Measurements from ENCODE around the gene SMAD9. TPM values are rescaled to one million over a fixed set of nuclear protein-coding genes. Genes with fewer than 3 reads are reported as not detected.

SMAD9 gene
- total and polyA plus RNA-seq, 2 of the 13 experiments (the other 11 are each of a cell fraction or from before 2014, with no cell fraction given), result 4.2 to 7.7 TPM

DNA sequence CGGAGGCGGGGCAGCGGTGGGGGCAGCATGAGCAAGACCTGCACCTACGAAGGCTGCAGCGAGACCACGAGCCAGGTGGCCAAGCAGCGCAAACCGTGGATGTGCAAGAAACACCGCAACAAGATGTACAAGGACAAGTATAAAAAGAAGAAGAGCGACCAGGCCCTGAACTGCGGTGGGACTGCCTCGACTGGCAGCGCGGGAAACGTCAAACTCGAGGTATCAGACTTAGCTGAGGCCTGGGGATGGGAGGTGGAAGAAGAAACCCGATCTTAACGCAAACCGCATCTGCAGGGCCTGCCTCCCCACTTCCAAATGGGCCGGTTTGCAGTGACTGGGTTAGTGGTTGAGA, 100.3 kb downstream of the SMAD9 start (continued):
- TF ChIP-seq, protein P1, sequence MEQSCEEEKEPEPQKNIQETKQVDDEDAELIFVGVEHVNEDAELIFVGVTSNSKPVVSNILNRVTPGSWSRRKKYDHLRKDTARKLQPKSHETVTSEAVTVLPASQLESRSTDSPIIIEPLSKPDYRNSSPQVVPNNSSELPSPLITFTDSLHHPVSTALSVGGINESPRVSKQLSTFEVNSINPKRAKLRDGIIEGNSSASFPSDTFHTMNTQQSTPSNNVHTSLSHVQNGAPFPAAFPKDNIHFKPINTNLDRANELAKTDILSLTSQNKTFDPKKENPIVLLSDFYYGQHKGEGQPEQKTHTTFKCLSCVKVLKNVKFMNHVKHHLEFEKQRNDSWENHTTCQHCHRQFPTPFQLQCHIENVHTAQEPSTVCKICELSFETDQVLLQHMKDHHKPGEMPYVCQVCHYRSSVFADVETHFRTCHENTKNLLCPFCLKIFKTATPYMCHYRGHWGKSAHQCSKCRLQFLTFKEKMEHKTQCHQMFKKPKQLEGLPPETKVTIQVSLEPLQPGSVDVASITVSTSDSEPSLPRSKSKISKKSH (CRISPR knock-in tag; IDR thresholded peaks at IDR 0.05; ENCODE audit: borderline replicate concordance), result no peak
- TF ChIP-seq ZSCAN29 (CRISPR knock-in tag; conservative IDR thresholded peaks at IDR 0.05) (no peak), AGO2 (optimal IDR thresholded peaks at IDR 0.05; ENCODE audit: low read depth, low read length) (no peak), YY1 (IDR thresholded peaks at IDR 0.05; ENCODE audit: insufficient read depth, insufficient replicate concordance, low read depth, low read length) (no peak), MAZ (IDR thresholded peaks at IDR 0.05; ENCODE audit: borderline replicate concordance, low read depth, low read length) (no peak), MAZ (CRISPR knock-in tag; IDR thresholded peaks at IDR 0.05; ENCODE audit: low read depth) (no peak), ZFY (CRISPR knock-in tag; IDR thresholded peaks at IDR 0.05) (no peak), ZNF670 (CRISPR knock-in tag; IDR thresholded peaks at IDR 0.05; ENCODE audit: borderline replicate concordance) (no peak), NFIC (IDR thresholded peaks at IDR 0.05; ENCODE audit: low read length) (no peak), SMYD3 (CRISPR knock-in tag; IDR thresholded peaks at IDR 0.05) (no peak), TGIF2 (CRISPR knock-in tag; IDR thresholded peaks at IDR 0.05) (peak; percentile 43; the same call in 1 of the 2 replicates), KDM5A (IDR thresholded peaks at IDR 0.05; ENCODE audit: borderline replicate concordance, low read length) (0 out of 2 replicates have a peak, but pooled peaks have one; percentile 10)
- TF ChIP-seq, protein P2, sequence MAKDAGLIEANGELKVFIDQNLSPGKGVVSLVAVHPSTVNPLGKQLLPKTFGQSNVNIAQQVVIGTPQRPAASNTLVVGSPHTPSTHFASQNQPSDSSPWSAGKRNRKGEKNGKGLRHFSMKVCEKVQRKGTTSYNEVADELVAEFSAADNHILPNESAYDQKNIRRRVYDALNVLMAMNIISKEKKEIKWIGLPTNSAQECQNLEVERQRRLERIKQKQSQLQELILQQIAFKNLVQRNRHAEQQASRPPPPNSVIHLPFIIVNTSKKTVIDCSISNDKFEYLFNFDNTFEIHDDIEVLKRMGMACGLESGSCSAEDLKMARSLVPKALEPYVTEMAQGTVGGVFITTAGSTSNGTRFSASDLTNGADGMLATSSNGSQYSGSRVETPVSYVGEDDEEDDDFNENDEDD (CRISPR knock-in tag; IDR thresholded peaks at IDR 0.05; ENCODE audit: borderline replicate concordance), result 0 out of 2 replicates have a peak, but pooled peaks have one; percentile 44
- TF ChIP-seq, protein P3, sequence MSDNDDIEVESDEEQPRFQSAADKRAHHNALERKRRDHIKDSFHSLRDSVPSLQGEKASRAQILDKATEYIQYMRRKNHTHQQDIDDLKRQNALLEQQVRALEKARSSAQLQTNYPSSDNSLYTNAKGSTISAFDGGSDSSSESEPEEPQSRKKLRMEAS (IDR thresholded peaks at IDR 0.05), result peak; percentile 52; the same call in 1 of the 2 replicates
- TF ChIP-seq, protein P4, sequence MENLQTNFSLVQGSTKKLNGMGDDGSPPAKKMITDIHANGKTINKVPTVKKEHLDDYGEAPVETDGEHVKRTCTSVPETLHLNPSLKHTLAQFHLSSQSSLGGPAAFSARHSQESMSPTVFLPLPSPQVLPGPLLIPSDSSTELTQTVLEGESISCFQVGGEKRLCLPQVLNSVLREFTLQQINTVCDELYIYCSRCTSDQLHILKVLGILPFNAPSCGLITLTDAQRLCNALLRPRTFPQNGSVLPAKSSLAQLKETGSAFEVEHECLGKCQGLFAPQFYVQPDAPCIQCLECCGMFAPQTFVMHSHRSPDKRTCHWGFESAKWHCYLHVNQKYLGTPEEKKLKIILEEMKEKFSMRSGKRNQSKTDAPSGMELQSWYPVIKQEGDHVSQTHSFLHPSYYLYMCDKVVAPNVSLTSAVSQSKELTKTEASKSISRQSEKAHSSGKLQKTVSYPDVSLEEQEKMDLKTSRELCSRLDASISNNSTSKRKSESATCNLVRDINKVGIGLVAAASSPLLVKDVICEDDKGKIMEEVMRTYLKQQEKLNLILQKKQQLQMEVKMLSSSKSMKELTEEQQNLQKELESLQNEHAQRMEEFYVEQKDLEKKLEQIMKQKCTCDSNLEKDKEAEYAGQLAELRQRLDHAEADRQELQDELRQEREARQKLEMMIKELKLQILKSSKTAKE (CRISPR knock-in tag; IDR thresholded peaks at IDR 0.05; ENCODE audit: borderline replicate concordance), result 0 out of 2 replicates have a peak, but pooled peaks have one; percentile 22
- TF ChIP-seq, protein P5, sequence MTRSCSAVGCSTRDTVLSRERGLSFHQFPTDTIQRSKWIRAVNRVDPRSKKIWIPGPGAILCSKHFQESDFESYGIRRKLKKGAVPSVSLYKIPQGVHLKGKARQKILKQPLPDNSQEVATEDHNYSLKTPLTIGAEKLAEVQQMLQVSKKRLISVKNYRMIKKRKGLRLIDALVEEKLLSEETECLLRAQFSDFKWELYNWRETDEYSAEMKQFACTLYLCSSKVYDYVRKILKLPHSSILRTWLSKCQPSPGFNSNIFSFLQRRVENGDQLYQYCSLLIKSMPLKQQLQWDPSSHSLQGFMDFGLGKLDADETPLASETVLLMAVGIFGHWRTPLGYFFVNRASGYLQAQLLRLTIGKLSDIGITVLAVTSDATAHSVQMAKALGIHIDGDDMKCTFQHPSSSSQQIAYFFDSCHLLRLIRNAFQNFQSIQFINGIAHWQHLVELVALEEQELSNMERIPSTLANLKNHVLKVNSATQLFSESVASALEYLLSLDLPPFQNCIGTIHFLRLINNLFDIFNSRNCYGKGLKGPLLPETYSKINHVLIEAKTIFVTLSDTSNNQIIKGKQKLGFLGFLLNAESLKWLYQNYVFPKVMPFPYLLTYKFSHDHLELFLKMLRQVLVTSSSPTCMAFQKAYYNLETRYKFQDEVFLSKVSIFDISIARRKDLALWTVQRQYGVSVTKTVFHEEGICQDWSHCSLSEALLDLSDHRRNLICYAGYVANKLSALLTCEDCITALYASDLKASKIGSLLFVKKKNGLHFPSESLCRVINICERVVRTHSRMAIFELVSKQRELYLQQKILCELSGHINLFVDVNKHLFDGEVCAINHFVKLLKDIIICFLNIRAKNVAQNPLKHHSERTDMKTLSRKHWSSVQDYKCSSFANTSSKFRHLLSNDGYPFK (CRISPR knock-in tag; IDR thresholded peaks at IDR 0.05; ENCODE audit: borderline replicate concordance), result no peak
- TF ChIP-seq, protein P6, sequence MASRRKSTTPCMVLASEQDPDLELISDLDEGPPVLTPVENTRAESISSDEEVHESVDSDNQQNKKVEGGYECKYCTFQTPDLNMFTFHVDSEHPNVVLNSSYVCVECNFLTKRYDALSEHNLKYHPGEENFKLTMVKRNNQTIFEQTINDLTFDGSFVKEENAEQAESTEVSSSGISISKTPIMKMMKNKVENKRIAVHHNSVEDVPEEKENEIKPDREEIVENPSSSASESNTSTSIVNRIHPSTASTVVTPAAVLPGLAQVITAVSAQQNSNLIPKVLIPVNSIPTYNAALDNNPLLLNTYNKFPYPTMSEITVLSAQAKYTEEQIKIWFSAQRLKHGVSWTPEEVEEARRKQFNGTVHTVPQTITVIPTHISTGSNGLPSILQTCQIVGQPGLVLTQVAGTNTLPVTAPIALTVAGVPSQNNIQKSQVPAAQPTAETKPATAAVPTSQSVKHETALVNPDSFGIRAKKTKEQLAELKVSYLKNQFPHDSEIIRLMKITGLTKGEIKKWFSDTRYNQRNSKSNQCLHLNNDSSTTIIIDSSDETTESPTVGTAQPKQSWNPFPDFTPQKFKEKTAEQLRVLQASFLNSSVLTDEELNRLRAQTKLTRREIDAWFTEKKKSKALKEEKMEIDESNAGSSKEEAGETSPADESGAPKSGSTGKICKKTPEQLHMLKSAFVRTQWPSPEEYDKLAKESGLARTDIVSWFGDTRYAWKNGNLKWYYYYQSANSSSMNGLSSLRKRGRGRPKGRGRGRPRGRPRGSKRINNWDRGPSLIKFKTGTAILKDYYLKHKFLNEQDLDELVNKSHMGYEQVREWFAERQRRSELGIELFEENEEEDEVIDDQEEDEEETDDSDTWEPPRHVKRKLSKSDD (CRISPR knock-in tag; IDR thresholded peaks at IDR 0.05; ENCODE audit: low read depth), result no peak

All from HepG2 (cell line).